GM18499 (cell line): Measurements from ENCODE around the gene METRN.
"Not testable (repeated sequence)": the region's sequence is repeated elsewhere in the genome, so short reads cannot be mapped to it uniquely, and the experiment has no call there.

Experiments used
- ATAC-seq: cut with Tn5 transposase; IDR thresholded peaks from one replicate; pipeline ENCODE4 v1.9.1; 2021; ENCODE audit warnings: moderate number of reproducible peaks; ENCODE audit not compliant: insufficient read depth, unreplicated experiment

METRN gene

DNA sequence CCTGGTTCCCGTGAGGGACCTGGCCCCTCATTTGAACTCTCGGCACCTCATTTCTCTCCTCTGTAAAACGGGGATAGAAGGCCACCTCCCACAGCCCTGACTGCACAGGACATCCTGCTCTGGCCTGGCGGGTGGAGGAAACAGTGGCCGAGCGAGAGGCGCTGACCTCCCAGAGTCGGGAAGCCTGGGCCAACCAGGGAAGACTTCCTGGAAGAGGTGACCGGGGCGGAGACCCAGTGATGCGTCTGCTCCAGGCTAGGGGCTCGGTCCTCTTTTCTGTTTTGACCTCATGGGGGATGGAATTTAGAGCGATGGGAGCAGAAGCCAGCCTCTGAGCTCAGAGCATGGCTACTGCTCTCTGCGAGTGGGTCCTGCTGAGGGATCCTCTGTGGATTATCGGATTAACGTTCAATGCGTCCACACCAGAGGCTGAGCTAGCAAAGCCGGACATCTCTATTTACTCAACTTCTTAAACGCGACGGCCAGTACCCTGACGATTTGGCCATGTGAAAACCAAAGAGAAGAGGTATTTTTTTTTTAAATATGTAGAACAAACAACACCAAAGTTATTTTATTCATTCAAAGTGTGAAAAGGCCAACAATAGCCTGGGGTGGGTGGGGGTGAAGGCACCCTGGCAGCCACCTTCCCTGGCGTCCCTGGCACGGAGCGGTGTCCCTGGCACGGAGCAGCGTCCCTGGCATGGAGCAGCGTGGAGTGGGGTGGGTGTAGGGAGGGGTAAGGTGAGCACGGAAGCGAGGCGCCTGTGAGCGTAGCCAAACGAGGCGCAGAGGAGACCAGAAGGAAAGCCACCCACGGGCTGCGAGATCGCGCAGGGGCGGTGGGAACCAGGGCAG, 36.5 kb downstream of the METRN start:
- ATAC-seq = no peak

DNA sequence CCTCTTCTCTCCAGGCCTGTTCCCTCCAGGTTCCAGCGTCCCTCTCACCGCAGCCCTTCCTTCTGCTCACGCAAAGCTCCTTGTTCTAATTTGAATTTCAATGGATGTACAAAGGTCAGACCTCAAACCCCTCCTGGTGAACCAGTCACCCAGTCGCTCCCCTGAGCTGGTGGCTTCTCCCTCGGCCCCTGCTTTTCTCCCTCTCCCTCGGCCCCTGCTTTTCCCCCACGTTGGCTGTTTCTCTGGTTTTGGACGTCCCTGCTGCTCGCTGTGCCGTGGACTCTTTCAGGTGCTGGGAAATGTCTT, 37.0 kb downstream of the METRN start:
- ATAC-seq = no peak

DNA sequence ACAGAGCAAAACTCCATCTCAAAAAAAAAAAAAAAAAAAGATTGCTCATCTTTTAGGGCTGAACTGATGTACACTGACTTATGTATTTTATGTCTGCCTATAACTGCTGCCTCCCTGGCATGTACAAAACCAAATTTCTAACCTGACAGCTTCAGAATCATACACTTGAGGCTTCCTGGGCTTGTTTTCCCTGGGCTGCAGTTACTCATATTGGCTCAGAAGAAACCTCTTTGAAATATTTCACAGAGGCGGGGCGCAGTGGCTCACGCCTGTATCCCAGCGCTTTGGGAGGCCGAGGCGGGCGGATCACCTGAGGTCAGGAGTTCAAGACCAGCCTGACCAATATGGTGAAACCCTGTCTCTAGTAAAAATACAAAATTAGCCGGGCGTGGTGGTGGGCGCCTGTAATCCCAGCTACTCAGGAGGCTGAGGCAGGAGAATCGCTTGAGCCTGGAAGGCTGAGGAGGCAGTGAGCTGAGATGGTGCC, 39.2 kb downstream of the METRN start:
- ATAC-seq = not testable (repeated sequence)

DNA sequence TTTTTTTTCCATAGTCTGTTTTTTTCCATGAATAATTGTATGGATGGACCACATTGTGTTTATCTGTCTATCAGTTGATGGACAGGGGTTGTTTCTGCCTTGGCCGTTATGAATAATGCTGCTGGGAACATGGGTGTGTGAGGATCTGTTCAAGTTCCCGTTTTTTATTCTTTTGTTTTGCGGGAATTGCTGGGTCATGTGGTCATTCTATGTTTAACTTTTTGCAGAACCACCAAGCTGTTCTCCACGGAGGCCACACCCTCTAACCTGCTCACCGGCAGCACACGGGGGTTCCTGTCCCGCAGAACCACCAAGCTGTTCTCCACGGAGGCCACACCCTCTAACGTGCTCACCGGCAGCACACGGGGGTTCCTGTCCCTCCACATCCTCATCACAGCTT, 39.7 kb downstream of the METRN start:
- ATAC-seq = no peak

DNA sequence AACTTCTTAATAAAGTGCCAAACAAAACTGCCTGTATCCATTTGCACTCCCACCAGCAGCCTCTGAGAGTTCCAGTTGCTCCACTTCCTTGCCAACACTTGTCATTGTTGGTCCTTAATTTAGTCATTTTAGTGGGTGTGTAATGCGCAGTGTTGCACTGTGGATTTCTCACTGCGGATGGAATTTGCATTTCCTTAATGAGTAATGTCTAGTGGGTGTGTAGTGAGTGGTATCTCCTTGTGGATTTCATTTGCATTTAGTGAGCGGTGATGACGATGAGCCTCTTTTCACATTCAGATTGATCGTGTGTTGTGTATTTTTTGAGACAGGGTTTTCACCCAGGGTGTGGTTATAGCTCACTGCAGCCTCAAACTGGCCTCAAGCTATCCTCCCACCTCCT, 41.5 kb downstream of the METRN start:
- ATAC-seq = no peak

DNA sequence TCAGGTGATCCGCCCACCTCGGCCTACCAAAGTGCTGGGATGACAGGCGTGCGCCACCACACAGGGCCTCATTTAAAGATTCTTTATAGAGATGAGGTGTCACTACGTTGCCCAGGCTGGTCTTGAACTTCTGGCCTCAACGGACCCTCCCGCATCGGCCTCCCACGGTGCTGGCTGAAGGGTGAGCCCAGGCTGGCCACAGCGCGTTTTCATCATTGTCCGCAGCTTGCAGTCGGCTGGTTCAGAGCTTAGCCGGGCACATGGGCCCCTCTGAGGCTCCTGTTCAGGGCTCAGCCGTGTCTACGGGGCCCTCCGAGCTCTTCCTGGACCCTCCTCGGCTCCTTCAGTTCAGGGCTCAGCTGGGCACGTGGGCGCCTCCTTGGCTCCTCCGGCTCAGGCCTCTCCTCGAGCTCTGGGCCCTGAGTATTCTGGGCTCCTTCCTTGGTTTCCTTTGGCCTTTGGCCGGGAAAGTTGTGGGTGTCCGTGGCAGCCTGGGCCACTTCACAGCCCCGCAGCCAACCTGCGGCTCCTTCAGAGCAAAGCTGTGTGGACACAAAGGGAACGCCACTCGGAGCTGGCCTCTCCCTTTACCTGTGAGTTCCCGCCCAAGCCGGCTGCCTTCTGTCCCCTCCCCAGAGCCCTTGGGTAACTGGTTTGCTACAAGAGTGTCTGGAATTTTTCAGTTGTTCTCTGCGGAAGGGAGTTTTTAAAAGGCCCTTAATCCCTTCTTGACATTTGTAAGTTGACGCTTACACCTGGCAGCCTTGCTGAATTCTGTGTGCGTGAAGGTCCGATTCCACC, 44.4 kb downstream of the METRN start:
- no peak for ATAC-seq

DNA sequence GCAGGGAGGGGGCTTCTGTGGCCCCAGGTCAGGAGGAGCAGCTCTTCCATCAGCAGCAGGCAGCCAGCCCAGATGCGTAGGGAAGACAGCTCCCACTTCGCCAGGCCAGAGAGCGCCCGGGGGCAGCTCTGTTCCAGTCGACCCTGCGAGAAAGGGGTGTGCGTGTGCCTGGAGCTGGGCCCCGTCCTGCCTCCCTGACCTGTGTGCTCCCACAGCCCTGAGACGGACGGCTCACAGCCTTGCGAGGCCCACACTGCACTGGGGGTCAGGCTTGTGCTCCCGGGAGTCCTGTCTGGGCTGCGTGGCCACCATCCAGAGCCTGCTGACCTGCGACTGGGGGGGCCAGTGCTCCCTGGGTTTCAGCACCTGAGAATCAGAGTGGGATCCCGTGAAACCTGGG, 45.1 kb downstream of the METRN start:
- no peak for ATAC-seq

DNA sequence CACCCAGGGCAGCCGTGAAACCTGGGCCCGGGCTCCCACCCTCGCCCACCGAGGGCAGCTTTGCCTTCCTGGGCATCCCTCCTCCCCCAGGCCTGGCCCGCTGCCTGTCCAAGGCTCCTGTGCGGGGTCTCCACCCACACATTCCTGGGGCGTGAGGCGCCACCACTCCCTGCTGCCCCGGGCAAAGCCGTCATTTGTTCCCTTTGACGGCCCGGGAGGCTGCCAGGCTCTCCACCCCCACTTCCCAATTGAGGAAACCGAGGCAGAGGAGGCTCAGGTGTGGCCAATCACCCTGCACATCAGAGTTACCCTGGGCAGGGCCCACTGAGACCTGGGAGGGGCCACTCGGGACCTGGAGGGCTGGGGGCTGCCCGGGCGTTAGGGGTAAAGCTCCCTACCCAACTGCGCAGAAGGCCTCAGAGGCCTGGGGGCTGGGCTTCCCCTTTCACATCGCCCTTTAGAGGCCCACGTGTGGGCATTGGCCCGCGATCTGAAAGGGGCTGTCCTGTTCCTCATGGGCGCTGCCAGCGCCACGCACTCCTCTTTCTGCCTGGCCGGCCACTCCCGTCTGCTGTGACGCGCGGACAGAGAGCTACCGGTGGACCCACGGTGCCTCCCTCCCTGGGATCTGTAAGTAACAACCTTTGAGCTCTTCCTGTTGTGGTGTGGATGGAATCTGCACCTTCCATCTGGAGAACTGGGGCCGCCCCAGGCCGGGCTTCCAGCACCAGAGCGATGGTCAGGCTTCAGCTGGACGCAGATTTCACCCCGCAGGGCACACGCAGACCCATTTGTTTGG, 45.8 kb downstream of the METRN start, which contains the start of gene MSLN:
TSS of gene MSLN (plus strand) at position 190 of the 799 bp plus-strand sequence. CDS start 1,947 bp downstream, outside the sequence.
- ATAC-seq = no peak

DNA sequence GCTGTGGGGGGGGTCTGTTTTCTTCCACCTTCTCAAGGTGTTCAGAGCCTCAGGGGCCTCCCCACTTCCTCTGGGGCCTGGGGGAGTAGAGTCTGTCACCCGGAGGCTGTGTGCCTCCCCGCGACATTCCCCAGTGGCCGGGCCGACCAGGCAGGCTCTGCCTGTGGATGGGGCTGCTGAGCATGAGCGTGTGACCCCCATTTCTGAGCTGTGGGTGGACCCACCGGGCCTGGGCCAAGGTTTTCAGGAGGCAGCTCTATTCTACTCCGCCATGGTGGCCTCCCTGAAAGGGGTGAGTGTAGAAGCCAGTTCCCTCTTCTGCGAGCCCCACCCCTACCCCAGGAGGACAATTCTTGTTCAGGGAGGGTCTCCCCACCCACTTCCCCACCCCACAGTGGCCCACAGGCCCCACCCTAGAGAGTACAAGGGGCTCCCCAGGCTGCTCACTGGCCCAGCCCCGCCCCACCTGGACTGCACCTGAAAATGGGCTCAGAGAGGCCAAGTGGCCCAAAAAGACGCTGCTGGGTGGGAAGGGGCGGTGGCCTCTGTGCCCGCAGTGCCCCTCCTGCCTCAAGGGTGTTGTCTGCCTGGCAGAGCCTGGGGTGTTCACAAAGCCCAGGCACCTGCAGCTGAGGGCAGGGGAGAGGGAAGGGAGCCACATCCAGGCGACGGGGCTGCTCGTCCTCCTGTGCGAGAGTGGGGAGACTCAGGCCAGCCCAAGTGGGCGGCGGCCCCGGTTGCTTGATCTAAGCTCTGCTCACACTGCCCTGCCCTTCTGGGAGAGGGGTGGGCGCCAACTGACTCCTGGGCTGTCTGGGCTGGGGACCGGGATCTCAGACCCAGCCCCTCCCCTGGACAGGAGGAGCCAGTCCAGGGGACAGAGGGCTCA, 47.0 kb downstream of the METRN start:
- ATAC-seq = no peak

DNA sequence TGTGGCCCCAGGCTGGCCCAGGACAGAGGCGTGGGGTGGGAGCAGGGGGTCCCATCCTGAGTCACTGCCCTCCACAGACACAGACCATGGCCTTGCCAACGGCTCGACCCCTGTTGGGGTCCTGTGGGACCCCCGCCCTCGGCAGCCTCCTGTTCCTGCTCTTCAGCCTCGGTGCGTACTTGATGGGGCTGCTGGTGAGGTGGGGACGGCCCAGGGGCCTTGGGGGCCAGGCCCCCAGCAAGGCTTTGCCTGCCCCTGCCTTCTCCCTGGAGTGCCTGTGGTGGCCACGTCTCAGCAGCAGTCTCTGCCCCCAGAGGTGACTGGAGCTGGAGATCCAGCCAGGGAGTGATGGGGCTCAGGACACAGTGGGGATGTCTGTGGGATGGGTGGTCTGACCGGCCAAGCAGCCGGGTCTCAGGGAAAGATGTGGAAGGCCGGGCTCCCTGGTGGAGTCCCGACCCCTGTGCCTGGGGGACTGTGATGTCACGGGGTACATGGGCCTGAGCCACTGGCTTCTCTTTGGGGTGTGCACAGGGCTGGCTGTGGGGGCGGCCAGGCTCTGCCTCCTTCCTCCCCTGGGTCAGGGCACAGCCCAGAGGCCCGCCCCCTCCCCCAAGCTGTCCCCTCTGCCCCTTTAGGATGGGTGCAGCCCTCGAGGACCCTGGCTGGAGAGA, 47.8 kb downstream of the METRN start:
- ATAC-seq = no peak

DNA sequence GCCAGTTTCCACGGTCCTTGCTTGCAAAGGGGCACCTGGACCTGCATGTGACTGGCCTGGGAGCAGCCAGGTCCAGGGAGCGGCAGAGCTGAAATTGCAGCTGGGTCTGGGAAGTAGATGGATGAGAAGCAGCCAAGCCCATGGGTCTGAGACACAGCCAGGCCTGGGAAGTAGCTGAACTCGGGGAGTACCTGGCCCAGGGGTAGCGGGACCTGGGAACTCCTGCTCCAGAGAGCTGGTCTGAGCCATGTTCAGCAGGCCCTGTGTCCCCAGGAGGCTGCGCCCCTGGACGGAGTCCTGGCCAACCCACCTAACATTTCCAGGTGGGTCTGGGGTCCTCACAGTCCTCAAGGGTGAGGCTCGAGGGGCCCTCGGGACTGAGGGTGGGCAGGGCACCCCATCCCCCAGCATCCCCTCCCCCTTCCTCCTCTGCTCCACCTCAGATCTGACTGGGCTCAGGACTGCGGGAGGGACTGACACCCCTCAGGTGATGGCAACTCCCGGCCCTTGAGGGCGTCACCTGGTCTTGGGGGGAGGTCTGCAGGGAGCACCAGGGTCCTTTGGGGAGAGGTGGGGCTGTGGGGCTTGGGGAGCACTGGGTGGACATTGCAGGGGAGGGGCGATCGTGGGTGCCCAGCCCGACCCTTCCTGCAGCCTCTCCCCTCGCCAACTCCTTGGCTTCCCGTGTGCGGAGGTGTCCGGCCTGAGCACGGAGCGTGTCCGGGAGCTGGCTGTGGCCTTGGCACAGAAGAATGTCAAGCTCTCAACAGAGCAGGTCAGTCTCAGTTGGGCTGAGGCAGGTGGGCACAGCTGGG, 48.7 kb downstream of the METRN start:
- ATAC-seq = no peak

DNA sequence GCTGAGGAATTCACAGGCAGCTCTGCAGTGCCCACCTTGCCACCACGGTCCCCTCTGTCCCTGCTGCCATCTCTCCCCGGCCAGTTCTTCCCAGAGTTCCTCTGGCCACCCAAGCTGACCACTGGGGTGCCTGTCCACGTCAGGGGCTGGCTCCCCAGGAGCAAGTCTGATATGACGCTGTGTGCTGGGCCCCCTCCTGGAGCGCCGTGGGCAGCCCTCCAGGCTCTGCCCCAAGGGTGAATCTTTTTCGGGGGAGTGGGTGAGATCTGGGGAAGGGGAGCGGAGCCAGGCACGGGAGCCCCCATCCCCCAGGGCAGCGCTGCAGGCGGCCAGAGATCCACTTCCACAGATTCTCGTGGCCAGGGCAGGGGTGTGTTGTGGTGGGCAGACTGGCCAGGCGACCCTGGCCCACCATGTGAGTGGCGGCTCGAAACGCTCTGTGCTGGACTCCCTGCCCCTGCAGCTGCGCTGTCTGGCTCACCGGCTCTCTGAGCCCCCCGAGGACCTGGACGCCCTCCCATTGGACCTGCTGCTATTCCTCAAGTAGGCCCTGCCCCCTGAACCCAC, 49.3 kb downstream of the METRN start:
- ATAC-seq = no peak

DNA sequence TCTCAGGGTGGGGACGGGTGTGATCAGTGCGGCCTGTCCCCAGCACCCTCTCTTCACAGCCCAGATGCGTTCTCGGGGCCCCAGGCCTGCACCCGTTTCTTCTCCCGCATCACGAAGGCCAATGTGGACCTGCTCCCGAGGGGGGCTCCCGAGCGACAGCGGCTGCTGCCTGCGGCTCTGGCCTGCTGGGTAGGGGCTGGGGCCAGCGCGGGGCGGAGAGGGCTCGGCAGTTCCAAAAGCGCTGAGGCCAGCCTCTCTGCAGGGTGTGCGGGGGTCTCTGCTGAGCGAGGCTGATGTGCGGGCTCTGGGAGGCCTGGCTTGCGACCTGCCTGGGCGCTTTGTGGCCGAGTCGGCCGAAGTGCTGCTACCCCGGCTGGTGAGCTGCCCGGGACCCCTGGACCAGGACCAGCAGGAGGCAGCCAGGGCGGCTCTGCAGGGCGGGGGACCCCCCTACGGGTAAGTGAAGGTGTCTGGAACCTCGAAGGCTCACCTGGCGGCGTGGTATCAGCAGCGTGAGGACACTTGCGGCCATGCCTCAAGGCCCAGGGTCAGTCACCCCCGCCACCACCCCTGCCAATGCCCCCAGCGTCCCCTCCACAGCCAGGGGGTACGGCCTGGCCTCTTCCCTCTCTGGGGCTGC, 50.0 kb downstream of the METRN start:
- ATAC-seq = no peak

DNA sequence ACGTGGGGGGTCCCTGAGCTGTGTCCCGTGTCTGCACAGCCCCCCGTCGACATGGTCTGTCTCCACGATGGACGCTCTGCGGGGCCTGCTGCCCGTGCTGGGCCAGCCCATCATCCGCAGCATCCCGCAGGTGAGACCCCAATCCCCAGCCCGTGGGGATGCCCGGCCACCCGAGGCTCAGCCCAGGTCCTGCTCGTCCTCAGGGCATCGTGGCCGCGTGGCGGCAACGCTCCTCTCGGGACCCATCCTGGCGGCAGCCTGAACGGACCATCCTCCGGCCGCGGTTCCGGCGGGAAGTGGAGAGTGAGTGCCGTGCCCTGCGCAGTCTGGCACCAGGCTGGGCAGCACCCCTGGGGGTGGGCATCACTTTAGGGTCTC, 50.6 kb downstream of the METRN start:
- ATAC-seq = no peak

DNA sequence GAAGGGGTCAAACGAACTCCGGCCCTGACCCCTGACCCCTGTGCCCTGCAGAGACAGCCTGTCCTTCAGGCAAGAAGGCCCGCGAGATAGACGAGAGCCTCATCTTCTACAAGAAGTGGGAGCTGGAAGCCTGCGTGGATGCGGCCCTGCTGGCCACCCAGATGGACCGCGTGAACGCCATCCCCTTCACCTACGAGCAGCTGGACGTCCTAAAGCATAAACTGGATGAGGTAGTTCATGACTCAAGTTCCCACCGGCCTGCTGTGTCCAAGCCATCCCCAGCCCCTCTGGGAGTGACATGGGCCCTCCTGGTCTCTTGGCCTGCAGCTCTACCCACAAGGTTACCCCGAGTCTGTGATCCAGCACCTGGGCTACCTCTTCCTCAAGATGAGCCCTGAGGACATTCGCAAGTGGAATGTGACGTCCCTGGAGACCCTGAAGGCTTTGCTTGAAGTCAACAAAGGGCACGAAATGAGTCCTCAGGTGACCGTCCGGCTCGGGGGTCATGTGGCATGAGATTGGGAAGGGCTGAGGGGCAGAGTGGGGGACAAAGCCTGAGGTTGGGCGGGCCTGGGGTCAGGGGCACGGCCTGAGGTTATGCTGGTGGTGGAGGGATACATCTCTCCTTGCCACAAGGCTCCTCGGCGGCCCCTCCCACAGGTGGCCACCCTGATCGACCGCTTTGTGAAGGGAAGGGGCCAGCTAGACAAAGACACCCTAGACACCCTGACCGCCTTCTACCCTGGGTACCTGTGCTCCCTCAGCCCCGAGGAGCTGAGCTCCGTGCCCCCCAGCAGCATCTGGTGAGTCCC, 51.3 kb downstream of the METRN start:
- ATAC-seq = no peak

DNA sequence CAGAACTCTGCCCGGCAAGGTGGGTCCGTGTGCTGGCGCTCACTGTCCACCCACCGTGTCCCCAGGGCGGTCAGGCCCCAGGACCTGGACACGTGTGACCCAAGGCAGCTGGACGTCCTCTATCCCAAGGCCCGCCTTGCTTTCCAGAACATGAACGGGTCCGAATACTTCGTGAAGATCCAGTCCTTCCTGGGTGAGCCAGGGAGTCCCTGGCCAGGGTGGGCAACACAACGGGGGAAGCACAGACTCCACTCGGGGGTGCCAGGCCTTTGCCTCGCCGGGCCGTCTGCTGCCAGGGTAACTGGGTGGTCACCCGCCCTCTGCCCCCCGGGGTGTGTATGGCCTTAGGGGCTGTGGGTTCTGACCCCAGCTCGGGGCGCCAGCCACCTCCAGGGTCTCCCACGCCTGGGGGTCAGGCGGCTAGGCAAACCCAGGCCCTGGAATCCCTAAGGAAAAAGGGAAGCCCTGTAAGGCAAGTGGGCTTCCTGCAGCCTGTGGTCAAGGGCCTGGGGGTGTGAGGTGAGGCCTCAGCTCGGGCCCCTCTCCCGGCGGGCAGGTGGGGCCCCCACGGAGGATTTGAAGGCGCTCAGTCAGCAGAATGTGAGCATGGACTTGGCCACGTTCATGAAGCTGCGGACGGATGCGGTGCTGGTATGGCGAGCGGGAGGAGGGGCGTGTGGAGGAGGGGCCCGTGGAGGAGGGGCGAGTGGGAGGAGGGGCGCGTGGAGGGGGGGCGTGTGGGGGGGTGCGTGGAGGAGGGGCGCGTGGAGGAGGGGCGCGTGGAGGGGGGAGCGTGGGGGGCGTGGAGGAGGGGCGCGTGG, 52.1 kb downstream of the METRN start:
- ATAC-seq = no peak
